Keratinocyte (primary cell): ENCODE data around the gene B3GALT6. TPM values are rescaled to one million over a fixed set of nuclear protein-coding genes. Genes with fewer than 3 reads are reported as not detected.

Experiments used
- DNase-seq: peaks from one replicate; pipeline ENCODE4 v3.0.0-alpha.2; 2011; ENCODE audit warnings: low read depth, missing footprints, low spot score
- FAIRE-seq: peaks from 2 replicates; lab custom pipeline; 2011; peaks lifted over from hg19 to GRCh38; lab: Jason Lieb, UNC
- H2AFZ ChIP-seq: 2 replicates; pipeline ENCODE4 v1.6.0; 2012; ENCODE audit warnings: low read length, control low read depth, inconsistent platforms; ENCODE audit not compliant: control insufficient read depth
- H3K27ac ChIP-seq: 2 replicates; pipeline ENCODE4 v1.5.1; 2011; ENCODE audit warnings: low read length; ENCODE audit not compliant: control insufficient read depth, insufficient read depth
- H3K27me3 ChIP-seq: 3 replicates; pipeline ENCODE4 v1.6.0; 2011; ENCODE audit warnings: low read length; ENCODE audit not compliant: control insufficient read depth, insufficient read depth; ENCODE audit errors: extremely low read depth
- H3K36me3 ChIP-seq, 2 experiments: 2 replicates in 1 of 2; 3 replicates in 1 of 2; pipeline ENCODE4 v1.5.1; 2011; ENCODE audit warnings: low read length in 2 of 2, mild to moderate bottlenecking in 1 of 2; ENCODE audit not compliant: control insufficient read depth in 2 of 2, insufficient read depth in 2 of 2; ENCODE audit errors: extremely low read depth in 1 of 2
- H3K4me1 ChIP-seq: 3 replicates; pipeline ENCODE4 v1.5.1; 2011; ENCODE audit warnings: low read length; ENCODE audit not compliant: control insufficient read depth, insufficient read depth; ENCODE audit errors: extremely low read depth
- H3K4me2 ChIP-seq: 3 replicates; pipeline ENCODE4 v1.6.0; 2011; ENCODE audit warnings: low read depth, low read length; ENCODE audit not compliant: control insufficient read depth, insufficient read depth; ENCODE audit errors: extremely low read depth
- H3K4me3 ChIP-seq, 3 experiments: fragments of 200-600 bp in 1 of 3; sonication (generic) in 1 of 3; 2 replicates in 2 of 3; 3 replicates in 1 of 3; pipeline ENCODE4 v1.5.1; 2011 to 2016; ENCODE audit warnings: low read length in 3 of 3, mild to moderate bottlenecking in 3 of 3, control low read depth in 2 of 3, inconsistent platforms in 1 of 3, low read depth in 1 of 3, mixed read lengths in 1 of 3, mixed run types in 1 of 3, moderate library complexity in 1 of 3; ENCODE audit not compliant: control insufficient read depth in 2 of 3, insufficient read depth in 2 of 3; ENCODE audit errors: extremely low read depth in 1 of 3
- H3K79me2 ChIP-seq: 2 replicates; pipeline ENCODE4 v1.6.0; 2012; ENCODE audit warnings: low read length; ENCODE audit not compliant: control insufficient read depth, insufficient read depth
- H3K9ac ChIP-seq: 3 replicates; pipeline ENCODE4 v1.6.0; 2011; ENCODE audit warnings: low read length; ENCODE audit not compliant: control insufficient read depth, insufficient read depth; ENCODE audit errors: extremely low read depth
- H3K9me1 ChIP-seq: 3 replicates; pipeline ENCODE4 v1.6.0; 2011; ENCODE audit warnings: low read length; ENCODE audit not compliant: control insufficient read depth, insufficient read depth; ENCODE audit errors: extremely low read depth
- H3K9me3 ChIP-seq: 2 replicates; pipeline ENCODE4 v1.5.1; 2012; ENCODE audit warnings: low read depth, low read length; ENCODE audit not compliant: control insufficient read depth
- H4K20me1 ChIP-seq: 3 replicates; pipeline ENCODE4 v1.6.0; 2011; ENCODE audit warnings: low read length; ENCODE audit not compliant: control insufficient read depth, insufficient read depth; ENCODE audit errors: extremely low read depth
- EZH2 ChIP-seq: IDR thresholded peaks from one replicate; pipeline ENCODE4 v1.6.1; 2012; ENCODE audit warnings: inconsistent platforms, mild to moderate bottlenecking, low read length, moderate library complexity
- dilution Hi-C: fragments of 300-500 bp; cut with MboI; formaldehyde crosslinking; loops from one replicate; pipeline ENCODE4 v1.7.0; 2020; ENCODE audit warnings: low sequenced_read_pairs; ENCODE audit not compliant: extremely low pct_ligation_motif_present
- polyA plus RNA-seq, 5 experiments: library from polyadenylated mRNA; depleted of rRNA in 3 of 5; stranded (reverse) in 3 of 5; stranded (forward) in 1 of 5; unstranded in 1 of 5; fragments of >200 nt; gene quantifications; 1 replicate in 1 of 5; 2 replicates in 3 of 5; 3 replicates in 1 of 5; pipeline versions ENCODE4 v1.2.1 to v1.2.3, GENCODE V29; 2011 to 2012; ENCODE audit warnings: missing spikeins in 2 of 5, low read depth in 1 of 5, low replicate concordance in 1 of 5
- TF ChIP-seq, protein P1 (sequence below), 3 experiments: IDR thresholded peaks in 1 of 3; conservative IDR thresholded peaks in 1 of 3; optimal IDR thresholded peaks in 1 of 3; 2 replicates in 2 of 3; 3 replicates in 1 of 3; pipeline versions ENCODE3 to v1.5.1; 2011; ENCODE audit warnings: low read length in 3 of 3, mild to moderate bottlenecking in 3 of 3, moderate library complexity in 2 of 3, control low read depth in 1 of 3, inconsistent platforms in 1 of 3; ENCODE audit not compliant: insufficient read depth in 2 of 3; ENCODE audit errors: extremely low read depth in 1 of 3

B3GALT6 gene
- polyA plus RNA-seq, 1 donor (not counting 4 experiments of a cell fraction or from before 2014, with no cell fraction given): 6.8 TPM

DNA sequence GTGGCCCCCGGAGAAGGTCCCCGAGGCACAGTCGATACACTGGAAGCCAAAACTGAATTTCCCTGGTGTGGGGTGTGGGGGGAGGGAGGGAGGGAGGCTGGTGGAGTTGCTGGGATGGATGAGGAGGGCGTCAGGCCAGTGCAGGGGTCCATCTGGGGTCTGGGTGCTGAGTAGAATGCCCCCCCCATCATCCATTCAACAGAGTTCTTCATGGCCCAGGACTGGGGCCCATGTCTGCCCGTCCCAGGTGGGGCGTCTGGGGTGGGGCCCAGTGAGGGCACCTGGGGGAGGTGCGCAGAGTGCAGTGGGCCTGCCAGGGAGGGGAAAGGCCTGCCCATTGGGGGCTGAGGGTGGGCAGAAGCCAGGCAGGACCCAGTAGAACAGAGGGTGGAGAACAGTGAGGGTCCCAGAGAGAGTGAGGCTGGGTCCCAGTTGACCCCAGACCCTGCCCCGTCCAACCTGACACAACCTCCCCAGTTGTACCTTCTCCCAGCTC is 27.6 kb upstream of the B3GALT6 start:
- FAIRE-seq (no peak), DNase-seq (no peak)
- Histone ChIP-seq H3K4me2 (no peak overlapping the region), H3K9ac (no peak overlapping the region), H3K27ac (no peak overlapping the region), H3K36me3 (no peaks in the 10 kb centered on the region), H2AFZ (no peak overlapping the region), H3K9me1 (no peaks in the 10 kb centered on the region), H3K4me3 (no peak overlapping the region), H3K9me3 (no peaks in the 10 kb centered on the region), H3K79me2 (no peaks in the 10 kb centered on the region), H3K27me3 (peaks cover 44% of the 10 kb centered on the region), H3K4me1 (peaks cover 6% of the 10 kb centered on the region), H4K20me1 (no peaks in the 10 kb centered on the region)
- dilution Hi-C loops: no loop called here
- TF ChIP-seq, protein P1, sequence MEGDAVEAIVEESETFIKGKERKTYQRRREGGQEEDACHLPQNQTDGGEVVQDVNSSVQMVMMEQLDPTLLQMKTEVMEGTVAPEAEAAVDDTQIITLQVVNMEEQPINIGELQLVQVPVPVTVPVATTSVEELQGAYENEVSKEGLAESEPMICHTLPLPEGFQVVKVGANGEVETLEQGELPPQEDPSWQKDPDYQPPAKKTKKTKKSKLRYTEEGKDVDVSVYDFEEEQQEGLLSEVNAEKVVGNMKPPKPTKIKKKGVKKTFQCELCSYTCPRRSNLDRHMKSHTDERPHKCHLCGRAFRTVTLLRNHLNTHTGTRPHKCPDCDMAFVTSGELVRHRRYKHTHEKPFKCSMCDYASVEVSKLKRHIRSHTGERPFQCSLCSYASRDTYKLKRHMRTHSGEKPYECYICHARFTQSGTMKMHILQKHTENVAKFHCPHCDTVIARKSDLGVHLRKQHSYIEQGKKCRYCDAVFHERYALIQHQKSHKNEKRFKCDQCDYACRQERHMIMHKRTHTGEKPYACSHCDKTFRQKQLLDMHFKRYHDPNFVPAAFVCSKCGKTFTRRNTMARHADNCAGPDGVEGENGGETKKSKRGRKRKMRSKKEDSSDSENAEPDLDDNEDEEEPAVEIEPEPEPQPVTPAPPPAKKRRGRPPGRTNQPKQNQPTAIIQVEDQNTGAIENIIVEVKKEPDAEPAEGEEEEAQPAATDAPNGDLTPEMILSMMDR (optimal IDR thresholded peaks at IDR 0.05 in 1 of 3, IDR thresholded peaks at IDR 0.05 in 1 of 3, conservative IDR thresholded peaks at IDR 0.05 in 1 of 3; ENCODE audit: extremely low read depth in 1 of 3, insufficient read depth in 2 of 3, low read length in 3 of 3): no peak
- TF ChIP-seq EZH2: no peak

- no peak overlapping the region for H3K4me2 ChIP-seq
- peaks cover 6% of the 10 kb centered on the region for H3K4me1 ChIP-seq
- dilution Hi-C loops: no loop called here
- no peak overlapping the region for H2AFZ ChIP-seq
- no peak overlapping the region for H3K9ac ChIP-seq
- no peak for DNase-seq
- FAIRE-seq: no peak
- no peak overlapping the region for H3K4me3 ChIP-seq
- no peaks in the 10 kb centered on the region for H4K20me1 ChIP-seq
- peaks cover 44% of the 10 kb centered on the region for H3K27me3 ChIP-seq
- H3K79me2 ChIP-seq: no peaks in the 10 kb centered on the region
- H3K9me3 ChIP-seq: no peaks in the 10 kb centered on the region
- H3K9me1 ChIP-seq: no peaks in the 10 kb centered on the region
- H3K27ac ChIP-seq: no peak overlapping the region
- no peaks in the 10 kb centered on the region for H3K36me3 ChIP-seq
- TF ChIP-seq EZH2: no peak
- TF ChIP-seq, protein P1 (optimal IDR thresholded peaks at IDR 0.05 in 1 of 3, IDR thresholded peaks at IDR 0.05 in 1 of 3, conservative IDR thresholded peaks at IDR 0.05 in 1 of 3; ENCODE audit: extremely low read depth in 1 of 3, insufficient read depth in 2 of 3, low read length in 3 of 3): no peak
Observed at GRCh38 chr1:1204998-1205768, 26.9 kb upstream of the B3GALT6 start.
